ENCODE data around the gene SCEL. TPM values are rescaled to one million over a fixed set of nuclear protein-coding genes. Genes with fewer than 3 reads are reported as not detected.

Gene SCEL
- total RNA-seq, 2 experiments from 2014 or later: not detected

DNA sequence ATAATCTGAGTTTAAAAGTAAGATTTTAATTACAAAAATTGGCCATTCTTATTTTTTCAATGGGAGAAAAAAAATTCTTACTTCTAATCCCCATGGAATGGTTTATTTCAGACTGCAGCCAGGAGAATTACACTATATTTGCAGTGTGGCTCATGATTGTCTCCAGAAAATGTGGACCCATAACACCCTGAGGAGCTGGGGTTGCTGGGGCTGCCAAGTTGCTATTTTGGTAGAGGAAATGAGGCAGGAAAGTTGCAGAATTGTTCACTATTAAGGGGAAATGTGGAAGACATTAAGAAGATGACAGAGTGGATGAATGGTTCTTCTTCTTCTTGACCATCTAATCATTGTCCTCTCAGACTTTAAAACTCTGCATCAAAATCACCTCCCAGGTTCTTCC is 4.6 kb upstream of the SCEL start:
- Histone ChIP-seq H3K4me2 (ENCODE audit: low read length) (no peak overlapping the region), H4K20me1 (ENCODE audit: insufficient read depth, low read length) (no peaks in the 10 kb centered on the region), H3K4me1 (ENCODE audit: insufficient read depth, low read length, poor library complexity, severe bottlenecking) (no peaks in the 10 kb centered on the region), H3K4me3 (ENCODE audit: low read depth, low read length, poor library complexity, severe bottlenecking) (no peak overlapping the region), H3K9me3 (ENCODE audit: low read length) (no peaks in the 10 kb centered on the region), H3K9me2 (ENCODE audit: insufficient read depth, low read length) (no peaks in the 10 kb centered on the region), H2AFZ (ENCODE audit: low read length) (no peak overlapping the region), H3K27ac (ENCODE audit: low read depth, low read length, poor library complexity, severe bottlenecking) (no peak overlapping the region), H3K36me3 (ENCODE audit: insufficient read depth, low read length) (no peaks in the 10 kb centered on the region), H3K79me2 (ENCODE audit: insufficient read depth, low read depth, low read length) (no peaks in the 10 kb centered on the region)
- intact Hi-C loops (cut with micrococcal nuclease; ENCODE audit: unreplicated experiment): no loop called here
- BruUV-seq (replicated peaks): no TSS peak
- ChIA-PET POLR2A (interaction anchor here (0.8 to 1.0 kb wide), 2 partner anchors 14 to 345 kb away, joined by 3 to 4 read pairs; no protein-coding TSS in a partner anchor), CTCF (ENCODE audit: unreplicated experiment) (no interaction called here)
- TF ChIP-seq EZH2phosphoT487 (IDR thresholded peaks at IDR 0.05; ENCODE audit: borderline replicate concordance, low read depth, low read length): no peak
- TF ChIP-seq, protein P1, sequence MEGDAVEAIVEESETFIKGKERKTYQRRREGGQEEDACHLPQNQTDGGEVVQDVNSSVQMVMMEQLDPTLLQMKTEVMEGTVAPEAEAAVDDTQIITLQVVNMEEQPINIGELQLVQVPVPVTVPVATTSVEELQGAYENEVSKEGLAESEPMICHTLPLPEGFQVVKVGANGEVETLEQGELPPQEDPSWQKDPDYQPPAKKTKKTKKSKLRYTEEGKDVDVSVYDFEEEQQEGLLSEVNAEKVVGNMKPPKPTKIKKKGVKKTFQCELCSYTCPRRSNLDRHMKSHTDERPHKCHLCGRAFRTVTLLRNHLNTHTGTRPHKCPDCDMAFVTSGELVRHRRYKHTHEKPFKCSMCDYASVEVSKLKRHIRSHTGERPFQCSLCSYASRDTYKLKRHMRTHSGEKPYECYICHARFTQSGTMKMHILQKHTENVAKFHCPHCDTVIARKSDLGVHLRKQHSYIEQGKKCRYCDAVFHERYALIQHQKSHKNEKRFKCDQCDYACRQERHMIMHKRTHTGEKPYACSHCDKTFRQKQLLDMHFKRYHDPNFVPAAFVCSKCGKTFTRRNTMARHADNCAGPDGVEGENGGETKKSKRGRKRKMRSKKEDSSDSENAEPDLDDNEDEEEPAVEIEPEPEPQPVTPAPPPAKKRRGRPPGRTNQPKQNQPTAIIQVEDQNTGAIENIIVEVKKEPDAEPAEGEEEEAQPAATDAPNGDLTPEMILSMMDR (conservative IDR thresholded peaks at IDR 0.05; ENCODE audit: low read length): no peak
- no peak for DNase-seq (ENCODE audit: low spot score)

DNA sequence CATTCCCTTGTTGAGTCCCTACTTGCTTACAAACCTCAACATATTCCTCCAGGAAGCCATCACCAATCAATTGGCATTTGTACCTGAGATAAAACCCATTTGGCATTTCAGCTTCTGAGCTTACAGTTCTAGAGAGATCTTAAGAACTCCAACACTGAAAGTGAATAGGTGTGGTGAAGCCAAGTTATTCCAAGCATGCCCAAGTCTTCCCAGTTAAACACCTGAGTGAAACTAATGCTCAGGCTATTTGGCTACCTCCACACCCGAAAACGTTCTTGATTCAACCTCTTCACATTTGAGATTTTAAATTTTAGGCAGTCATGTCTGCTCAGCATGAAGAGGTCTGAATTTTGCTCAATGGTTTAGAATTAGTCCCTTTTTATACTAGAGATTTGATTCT is 2.5 kb upstream of the SCEL start:
- Histone ChIP-seq H3K9me3 (ENCODE audit: low read length) (no peaks in the 10 kb centered on the region), H2AFZ (ENCODE audit: low read length) (no peak overlapping the region), H3K9me2 (ENCODE audit: insufficient read depth, low read length) (no peaks in the 10 kb centered on the region), H3K36me3 (ENCODE audit: insufficient read depth, low read length) (no peaks in the 10 kb centered on the region), H4K20me1 (ENCODE audit: insufficient read depth, low read length) (no peaks in the 10 kb centered on the region), H3K4me2 (ENCODE audit: low read length) (no peak overlapping the region), H3K27ac (ENCODE audit: low read depth, low read length, poor library complexity, severe bottlenecking) (no peak overlapping the region), H3K4me1 (ENCODE audit: insufficient read depth, low read length, poor library complexity, severe bottlenecking) (no peaks in the 10 kb centered on the region), H3K4me3 (ENCODE audit: low read depth, low read length, poor library complexity, severe bottlenecking) (no peak overlapping the region), H3K79me2 (ENCODE audit: insufficient read depth, low read depth, low read length) (no peaks in the 10 kb centered on the region)
- intact Hi-C loops (cut with micrococcal nuclease; ENCODE audit: unreplicated experiment): no loop called here
- no TSS peak for BruUV-seq (replicated peaks)
- CTCF ChIA-PET (ENCODE audit: unreplicated experiment): no interaction called here
- TF ChIP-seq EZH2phosphoT487 (IDR thresholded peaks at IDR 0.05; ENCODE audit: borderline replicate concordance, low read depth, low read length): no peak
- TF ChIP-seq, protein P1 (conservative IDR thresholded peaks at IDR 0.05; ENCODE audit: low read length): no peak
- POLR2A ChIA-PET: interaction anchor here (0.7 to 1.0 kb wide), 3 partner anchors 15 to 525 kb away, joined by 3 read pairs; no protein-coding TSS in a partner anchor
- DNase-seq (ENCODE audit: low spot score): no peak

DNA sequence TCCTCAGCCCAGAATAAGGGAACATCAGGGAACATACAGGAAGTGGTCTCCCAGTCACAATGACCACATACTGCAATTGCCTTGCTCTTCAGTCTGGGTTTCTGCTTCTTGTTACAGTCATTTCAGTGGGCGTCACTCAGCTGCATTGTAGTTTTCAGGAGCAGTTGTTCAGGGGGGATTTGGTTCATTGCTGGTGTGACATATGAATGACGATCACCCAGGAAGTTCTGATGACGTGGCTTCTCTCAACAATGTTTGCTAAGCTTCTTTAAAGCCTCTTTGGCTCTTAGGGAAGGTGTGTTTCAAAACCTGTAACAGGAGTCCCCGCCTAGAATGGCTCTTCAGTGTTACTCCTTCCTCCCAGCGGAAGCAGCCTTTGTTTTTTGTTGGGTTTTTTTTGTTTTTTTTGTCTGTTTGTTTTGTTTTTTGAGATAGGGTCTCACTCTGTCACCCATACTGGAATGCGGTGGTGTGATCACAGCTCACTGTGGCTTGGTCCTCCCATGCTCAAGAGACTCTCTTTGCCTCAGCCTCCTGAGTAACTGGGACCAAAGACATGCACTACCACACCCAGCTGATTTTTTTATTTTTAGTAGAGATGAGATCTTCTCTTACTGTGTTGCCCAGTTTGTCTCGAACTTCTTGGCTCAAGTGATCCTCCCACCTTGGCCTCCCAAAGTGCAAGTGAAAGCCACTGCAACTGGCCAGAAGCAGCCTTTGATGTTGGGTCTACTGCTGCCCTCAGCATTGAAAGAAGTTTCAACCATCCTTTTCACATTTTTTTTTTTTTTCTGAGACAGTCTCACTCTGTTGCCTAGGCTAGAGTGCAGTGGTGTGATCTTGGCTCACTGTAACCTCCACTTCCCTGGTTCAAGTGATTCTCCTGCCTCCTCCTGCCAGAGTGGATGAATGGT is 1.4 kb upstream of the SCEL start:
- POLR2A ChIA-PET: interaction anchor here (0.7 to 1.0 kb wide), 4 partner anchors 14 to 526 kb away, joined by 3 read pairs; no protein-coding TSS in a partner anchor
- TF ChIP-seq, protein P1 (conservative IDR thresholded peaks at IDR 0.05; ENCODE audit: low read length): no peak
- TF ChIP-seq EZH2phosphoT487 (IDR thresholded peaks at IDR 0.05; ENCODE audit: borderline replicate concordance, low read depth, low read length): no peak

More for the DNA sequence above, 1.4 kb upstream of the SCEL start:
- intact Hi-C loops (cut with micrococcal nuclease; ENCODE audit: unreplicated experiment): no loop called here
- no TSS peak for BruUV-seq (replicated peaks)
- CTCF ChIA-PET (ENCODE audit: unreplicated experiment): interaction anchor here (0.6 kb wide), 1 partner anchor 630 kb away, joined by 3 read pairs; no protein-coding TSS in a partner anchor
- H3K36me3 ChIP-seq (ENCODE audit: insufficient read depth, low read length): no peaks in the 10 kb centered on the region
- H3K27ac ChIP-seq (ENCODE audit: low read depth, low read length, poor library complexity, severe bottlenecking): no peak overlapping the region
- H3K79me2 ChIP-seq (ENCODE audit: insufficient read depth, low read depth, low read length): no peaks in the 10 kb centered on the region
- H3K9me2 ChIP-seq (ENCODE audit: insufficient read depth, low read length): no peaks in the 10 kb centered on the region
- no peak overlapping the region for H2AFZ ChIP-seq (ENCODE audit: low read length)
- H3K4me2 ChIP-seq (ENCODE audit: low read length): no peak overlapping the region
- H3K4me3 ChIP-seq (ENCODE audit: low read depth, low read length, poor library complexity, severe bottlenecking): no peak overlapping the region
- H4K20me1 ChIP-seq (ENCODE audit: insufficient read depth, low read length): no peaks in the 10 kb centered on the region
- no peak for DNase-seq (ENCODE audit: low spot score)
- no peaks in the 10 kb centered on the region for H3K9me3 ChIP-seq (ENCODE audit: low read length)
- no peaks in the 10 kb centered on the region for H3K4me1 ChIP-seq (ENCODE audit: insufficient read depth, low read length, poor library complexity, severe bottlenecking)
